Subcutaneous adipose tissue (tissue), 4 donors: ENCODE data around the gene DSEL. TPM values are rescaled to one million over a fixed set of nuclear protein-coding genes. Genes with fewer than 3 reads are reported as not detected.

Source experiments
- CTCF ChIP-seq: fragments of 450-650 bp; IDR thresholded peaks from one replicate; pipeline ENCODE4 v1.5.1; 2016; ENCODE audit warnings: low read depth, mild to moderate bottlenecking, control low read depth, antibody characterized with exemption, moderate library complexity
- total RNA-seq, 4 donors: library from RNA; depleted of rRNA; stranded (reverse); fragments of >200 nt; gene quantifications; one replicate each; pipeline ENCODE4 v1.1.0, GENCODE V29; 2016

DSEL gene
- total RNA-seq, 4 donors from 2014 or later = 20.7 to 33.5 (median 29.2) TPM

GRCh38 chr18:67478249-67478648, 38.3 kb downstream of the DSEL start:
- no peak for TF ChIP-seq CTCF

GRCh38 chr18:67477522-67477921, 39.0 kb downstream of the DSEL start:
- no peak for TF ChIP-seq CTCF

- TF ChIP-seq CTCF = no peak
These were observed 39.9 kb downstream of the DSEL start for GRCh38 chr18:67476585-67476984.

- no peak for TF ChIP-seq CTCF
These were observed 40.8 kb downstream of the DSEL start for GRCh38 chr18:67475673-67476072.

- TF ChIP-seq CTCF = no peak
These were observed 48.5 kb downstream of the DSEL start for GRCh38 chr18:67468038-67468437.

- no peak for TF ChIP-seq CTCF
These were observed 49.3 kb downstream of the DSEL start for GRCh38 chr18:67467188-67467587.

GRCh38 chr18:67464499-67464898, 52.0 kb downstream of the DSEL start:
- no peak for TF ChIP-seq CTCF
